Measurements from ENCODE around the gene C8A.
A peak's percentile ranks its signal among the peaks of the same experiment; 100 is the strongest.

C8A gene

DNA sequence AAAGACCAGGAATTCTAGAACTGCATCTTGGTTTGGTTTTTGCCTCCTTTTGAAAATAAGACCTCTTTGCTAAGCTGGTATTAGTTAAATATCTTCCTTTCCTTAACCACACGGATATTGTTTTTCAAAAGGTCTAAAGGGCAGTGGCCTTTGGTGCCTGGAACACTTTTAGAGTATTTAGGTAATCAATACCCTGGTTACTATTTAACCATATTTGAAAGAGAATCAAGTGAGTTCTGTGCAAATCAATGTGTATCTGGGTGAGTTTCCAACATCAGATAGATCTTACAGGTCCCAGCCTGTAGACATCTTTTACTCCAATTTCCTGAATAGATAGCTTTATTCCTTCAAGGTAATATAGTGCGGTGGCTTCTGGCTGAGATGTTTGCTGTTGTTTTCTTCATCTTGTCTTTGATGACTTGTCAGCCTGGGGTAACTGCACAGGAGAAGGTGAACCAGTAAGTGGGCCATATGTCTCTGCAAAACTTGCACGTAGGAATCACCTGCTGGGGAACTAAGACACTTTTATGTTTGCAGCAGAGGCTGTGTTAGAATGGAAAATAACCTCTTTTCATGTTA lies at the start of gene C8A:
TSS of gene C8A (plus strand) at position 277 of the 579 bp plus-strand sequence. CDS start at position 382, 105 bp downstream.
- H3K4me3 Mint-ChIP-seq, result no peak within 1 kb of the TSS
- no peaks in the 10 kb centered on the region for H3K4me1 Mint-ChIP-seq
- H3K36me3 Mint-ChIP-seq (ENCODE audit: insufficient read depth), result no peaks in the 10 kb centered on the region
- peaks cover 17% of the 10 kb centered on the region for H3K27me3 Mint-ChIP-seq
- ATAC-seq (replicated peaks; ENCODE audit: extremely low read depth, poor library complexity, severe bottlenecking) (no peak), DNase-seq (ENCODE audit: low spot score in 2 of 2) (no peak)
- no peak within 1 kb of the TSS for H3K27ac Mint-ChIP-seq (ENCODE audit: low read depth)
- H3K9me3 Mint-ChIP-seq, result no peaks in the 10 kb centered on the region

GRCh38 chr1:56806804-56807203 lies 47.8 kb upstream of the C8A start:
- H3K9me3 Mint-ChIP-seq, result no peaks in the 10 kb centered on the region
- H3K4me3 Mint-ChIP-seq, result no peak overlapping the region
- peaks cover 20% of the 10 kb centered on the region for H3K27me3 Mint-ChIP-seq
- ATAC-seq (replicated peaks; ENCODE audit: extremely low read depth, poor library complexity, severe bottlenecking) (no peak), DNase-seq (ENCODE audit: low spot score in 2 of 2) (no peak)
- H3K36me3 Mint-ChIP-seq (ENCODE audit: insufficient read depth), result no peaks in the 10 kb centered on the region
- no peak overlapping the region for H3K27ac Mint-ChIP-seq (ENCODE audit: low read depth)
- H3K4me1 Mint-ChIP-seq, result no peaks in the 10 kb centered on the region

DNA sequence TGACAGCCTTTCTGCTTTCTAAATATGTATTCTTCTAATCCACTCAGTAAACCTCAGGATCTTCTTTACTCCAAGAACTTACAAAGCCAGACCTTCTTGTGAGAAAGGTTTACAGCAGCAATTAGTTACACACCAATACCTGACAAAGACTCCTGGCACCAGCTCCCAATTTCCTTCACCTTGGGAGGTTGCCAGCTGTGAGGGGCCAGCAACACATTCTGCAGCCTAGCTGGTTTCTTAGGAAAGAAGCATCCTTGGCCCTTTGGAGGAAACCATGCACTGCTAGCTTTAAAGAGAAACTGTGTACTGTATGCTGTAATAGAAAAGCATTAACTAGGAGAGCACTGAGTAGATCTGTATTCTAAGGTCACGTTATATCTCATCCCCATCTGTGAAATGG lies 46.2 kb upstream of the C8A start:
- no peak overlapping the region for H3K4me3 Mint-ChIP-seq
- peaks cover 30% of the 10 kb centered on the region for H3K27me3 Mint-ChIP-seq
- DNase-seq (ENCODE audit: low spot score in 2 of 2), result no peak
- no peak overlapping the region for H3K27ac Mint-ChIP-seq (ENCODE audit: low read depth)
- no peak for ATAC-seq (replicated peaks; ENCODE audit: extremely low read depth, poor library complexity, severe bottlenecking)
- no peaks in the 10 kb centered on the region for H3K4me1 Mint-ChIP-seq
- no peaks in the 10 kb centered on the region for H3K9me3 Mint-ChIP-seq
- H3K36me3 Mint-ChIP-seq (ENCODE audit: insufficient read depth), result no peaks in the 10 kb centered on the region

DNA sequence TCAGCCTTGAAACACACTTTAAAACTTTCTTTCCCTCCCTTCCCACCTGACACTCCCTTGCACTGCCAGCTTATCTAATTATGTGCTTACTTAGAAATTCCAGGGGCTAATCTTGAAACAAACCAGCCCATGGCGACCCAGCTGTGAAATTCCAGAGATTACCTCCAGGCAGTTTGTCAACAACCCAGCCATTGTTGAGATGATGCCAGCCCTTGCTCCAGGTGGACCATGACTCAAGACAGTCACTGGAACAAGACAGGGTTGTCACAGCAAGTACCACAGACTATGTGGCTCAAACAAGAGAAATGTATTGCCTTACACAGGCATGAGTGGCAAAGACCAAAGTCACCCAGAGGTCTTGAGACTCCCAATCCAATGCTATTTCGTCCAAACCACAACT lies 43.3 kb upstream of the C8A start:
- ATAC-seq (replicated peaks; ENCODE audit: extremely low read depth, poor library complexity, severe bottlenecking) (no peak), DNase-seq (ENCODE audit: low spot score in 2 of 2) (no peak)
- Mint-ChIP-seq H3K4me3 (no peak overlapping the region), H3K9me3 (no peaks in the 10 kb centered on the region), H3K36me3 (ENCODE audit: insufficient read depth) (no peaks in the 10 kb centered on the region), H3K27ac (ENCODE audit: low read depth) (no peak overlapping the region), H3K4me1 (no peaks in the 10 kb centered on the region), H3K27me3 (peaks cover 42% of the 10 kb centered on the region)

DNA sequence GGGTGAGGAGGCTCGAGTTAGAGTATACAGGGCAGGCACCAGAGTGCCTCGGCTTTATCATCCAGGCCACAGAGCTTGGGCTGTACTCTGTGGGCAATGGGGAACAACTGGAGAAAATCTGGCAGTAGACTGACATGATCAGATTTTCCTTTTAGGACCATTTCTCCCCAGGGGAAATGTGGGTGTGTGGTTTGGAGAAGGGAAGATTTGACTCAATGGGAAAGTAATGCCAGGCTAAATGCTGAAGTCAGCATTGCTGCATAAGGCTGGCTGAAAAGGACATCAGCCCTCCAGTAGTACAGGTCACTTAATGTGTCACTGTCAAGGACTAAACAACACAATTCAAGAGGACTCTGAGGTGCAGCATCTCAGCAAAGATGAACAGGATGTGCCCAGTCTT lies 40.4 kb upstream of the C8A start:
- no peak for DNase-seq (ENCODE audit: low spot score in 2 of 2)
- no peak for ATAC-seq (replicated peaks; ENCODE audit: extremely low read depth, poor library complexity, severe bottlenecking)
- H3K4me1 Mint-ChIP-seq, result no peaks in the 10 kb centered on the region
- H3K36me3 Mint-ChIP-seq (ENCODE audit: insufficient read depth), result no peaks in the 10 kb centered on the region
- no peak overlapping the region for H3K4me3 Mint-ChIP-seq
- peaks cover 38% of the 10 kb centered on the region for H3K27me3 Mint-ChIP-seq
- H3K27ac Mint-ChIP-seq (ENCODE audit: low read depth), result no peak overlapping the region
- no peaks in the 10 kb centered on the region for H3K9me3 Mint-ChIP-seq

DNA sequence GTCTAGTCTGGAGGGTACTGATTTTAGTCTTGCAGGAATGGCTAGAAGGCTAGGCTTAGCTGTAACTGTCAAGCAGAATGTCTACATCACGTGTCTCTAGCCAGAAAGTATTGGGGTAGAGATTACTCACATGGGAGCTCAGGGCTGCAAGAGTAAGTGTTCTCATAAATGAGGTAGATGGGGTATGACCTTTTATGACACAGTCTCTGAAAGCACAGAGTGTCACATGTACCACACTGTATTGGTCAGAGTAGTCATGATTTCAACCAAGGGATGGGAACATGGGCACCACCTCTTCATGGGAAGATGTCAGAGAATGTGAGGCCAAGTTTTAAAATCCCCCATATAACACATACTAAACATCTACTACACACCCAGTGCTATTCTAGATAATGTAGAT lies 38.3 kb upstream of the C8A start:
- no peaks in the 10 kb centered on the region for H3K4me1 Mint-ChIP-seq
- DNase-seq (ENCODE audit: low spot score in 2 of 2) (no peak), ATAC-seq (replicated peaks; ENCODE audit: extremely low read depth, poor library complexity, severe bottlenecking) (no peak)
- H3K4me3 Mint-ChIP-seq, result no peak overlapping the region
- H3K9me3 Mint-ChIP-seq, result no peaks in the 10 kb centered on the region
- H3K27ac Mint-ChIP-seq (ENCODE audit: low read depth), result no peak overlapping the region
- H3K27me3 Mint-ChIP-seq, result peaks cover 23% of the 10 kb centered on the region
- H3K36me3 Mint-ChIP-seq (ENCODE audit: insufficient read depth), result no peaks in the 10 kb centered on the region

- Mint-ChIP-seq H3K27ac (ENCODE audit: low read depth) (no peak overlapping the region), H3K4me1 (no peaks in the 10 kb centered on the region), H3K36me3 (ENCODE audit: insufficient read depth) (no peaks in the 10 kb centered on the region), H3K4me3 (no peak overlapping the region), H3K27me3 (peaks cover 23% of the 10 kb centered on the region), H3K9me3 (no peaks in the 10 kb centered on the region)
- DNase-seq (ENCODE audit: low spot score in 2 of 2), result no peak
- no peak for ATAC-seq (replicated peaks; ENCODE audit: extremely low read depth, poor library complexity, severe bottlenecking)
Observed at GRCh38 chr1:56816909-56817308, 37.7 kb upstream of the C8A start.

DNA sequence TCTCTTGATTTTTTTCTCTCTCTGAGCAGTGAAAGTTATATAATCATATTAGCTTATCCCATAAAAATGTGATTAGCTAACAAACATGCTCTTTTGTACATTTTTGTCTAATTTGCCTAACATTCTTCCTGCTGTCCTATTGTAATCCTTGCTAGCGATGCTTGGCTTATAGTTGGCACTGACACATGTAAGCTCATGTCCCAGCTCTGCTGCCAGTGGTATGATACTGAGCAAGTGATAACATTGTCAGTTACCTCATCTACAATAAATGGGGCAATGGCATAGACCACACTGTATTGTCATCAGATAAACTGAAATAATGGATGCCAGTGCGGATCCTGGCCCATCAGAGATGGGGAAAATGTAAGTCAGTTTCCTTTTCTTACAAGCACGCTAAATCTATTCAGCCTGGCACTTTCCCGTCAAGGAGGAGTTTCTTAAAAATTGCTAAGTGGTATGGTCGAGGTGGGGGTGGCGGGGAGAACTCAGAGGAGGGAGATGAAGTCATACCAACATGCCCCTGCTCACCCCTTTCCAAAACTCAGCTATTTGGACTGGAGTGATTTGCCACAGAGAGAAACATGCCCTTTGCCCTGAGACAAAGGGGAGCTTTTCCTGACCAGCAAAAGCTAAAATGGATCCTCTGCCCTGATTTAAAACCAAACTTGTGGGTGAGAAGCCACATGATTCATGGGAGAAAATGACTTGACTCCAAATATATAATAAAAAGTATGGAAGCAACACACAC lies 36.7 kb upstream of the C8A start:
- ATAC-seq (replicated peaks; ENCODE audit: extremely low read depth, poor library complexity, severe bottlenecking), result no peak
- DNase-seq (ENCODE audit: low spot score in 2 of 2), result no peak
- Mint-ChIP-seq H3K27me3 (peaks cover 21% of the 10 kb centered on the region), H3K36me3 (ENCODE audit: insufficient read depth) (no peaks in the 10 kb centered on the region), H3K4me1 (no peaks in the 10 kb centered on the region), H3K9me3 (no peaks in the 10 kb centered on the region), H3K27ac (ENCODE audit: low read depth) (no peak overlapping the region), H3K4me3 (no peak overlapping the region)

- Mint-ChIP-seq H3K27me3 (peaks cover 19% of the 10 kb centered on the region), H3K9me3 (no peaks in the 10 kb centered on the region), H3K36me3 (ENCODE audit: insufficient read depth) (no peaks in the 10 kb centered on the region), H3K4me1 (no peaks in the 10 kb centered on the region), H3K27ac (ENCODE audit: low read depth) (no peak within 1 kb of the TSS), H3K4me3 (no peak within 1 kb of the TSS)
- DNase-seq (ENCODE audit: low spot score in 2 of 2) (no peak), ATAC-seq (replicated peaks; ENCODE audit: extremely low read depth, poor library complexity, severe bottlenecking) (no peak)
Observed at GRCh38 chr1:56819387-56819899, 35.2 kb upstream of the C8A start, which contains the start of gene FYB2. Gene FYB2, minus strand, starts transcription at chr1:56819404. Its CDS starts 114 bp downstream, at chr1:56819290.

GRCh38 chr1:56820755-56821461 lies 33.7 kb upstream of the C8A start:
- ATAC-seq (replicated peaks; ENCODE audit: extremely low read depth, poor library complexity, severe bottlenecking) (peak; percentile 19), DNase-seq (ENCODE audit: low spot score in 2 of 2) (peak; percentile 23 to 27)
- no peaks in the 10 kb centered on the region for H3K4me1 Mint-ChIP-seq
- H3K36me3 Mint-ChIP-seq (ENCODE audit: insufficient read depth), result no peaks in the 10 kb centered on the region
- no peak overlapping the region for H3K4me3 Mint-ChIP-seq
- peaks cover 14% of the 10 kb centered on the region for H3K27me3 Mint-ChIP-seq
- H3K27ac Mint-ChIP-seq (ENCODE audit: low read depth), result no peak overlapping the region
- no peaks in the 10 kb centered on the region for H3K9me3 Mint-ChIP-seq

GRCh38 chr1:56821462-56821797 lies 33.2 kb upstream of the C8A start:
- Mint-ChIP-seq H3K4me3 (no peak overlapping the region), H3K27ac (ENCODE audit: low read depth) (no peak overlapping the region), H3K27me3 (peaks cover 19% of the 10 kb centered on the region), H3K36me3 (ENCODE audit: insufficient read depth) (no peaks in the 10 kb centered on the region), H3K9me3 (no peaks in the 10 kb centered on the region), H3K4me1 (no peaks in the 10 kb centered on the region)
- ATAC-seq (replicated peaks; ENCODE audit: extremely low read depth, poor library complexity, severe bottlenecking), result no peak
- no peak for DNase-seq (ENCODE audit: low spot score in 2 of 2)

DNA sequence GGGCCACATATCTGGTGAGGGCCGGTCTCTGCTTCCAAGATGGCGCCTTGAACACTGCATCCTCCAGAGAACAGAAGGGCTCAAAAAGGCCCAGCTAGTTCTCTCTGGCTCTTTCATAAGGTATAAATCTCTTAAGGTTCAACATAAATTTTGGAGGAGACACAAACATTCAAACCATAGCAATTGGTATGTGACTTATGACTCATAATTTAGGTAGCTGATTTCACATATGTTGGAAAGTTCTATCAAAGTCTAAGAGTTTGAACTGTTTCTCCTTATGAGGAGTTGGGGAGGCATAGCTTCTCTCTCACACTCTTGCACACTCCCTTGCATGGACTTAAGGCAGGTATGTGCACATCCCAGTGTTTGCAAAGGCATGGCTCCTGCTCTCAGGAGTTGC lies 30.3 kb upstream of the C8A start:
- H3K27ac Mint-ChIP-seq (ENCODE audit: low read depth), result no peak overlapping the region
- no peak for DNase-seq (ENCODE audit: low spot score in 2 of 2)
- H3K36me3 Mint-ChIP-seq (ENCODE audit: insufficient read depth), result no peaks in the 10 kb centered on the region

GRCh38 chr1:56824938-56825337 lies 29.7 kb upstream of the C8A start:
- H3K27me3 Mint-ChIP-seq, result peaks cover 40% of the 10 kb centered on the region
- no peaks in the 10 kb centered on the region for H3K4me1 Mint-ChIP-seq
- no peak overlapping the region for H3K4me3 Mint-ChIP-seq
- peaks cover 2% of the 10 kb centered on the region for H3K36me3 Mint-ChIP-seq (ENCODE audit: insufficient read depth)
- H3K9me3 Mint-ChIP-seq, result no peaks in the 10 kb centered on the region
- DNase-seq (ENCODE audit: low spot score in 2 of 2) (no peak), ATAC-seq (replicated peaks; ENCODE audit: extremely low read depth, poor library complexity, severe bottlenecking) (no peak)
- H3K27ac Mint-ChIP-seq (ENCODE audit: low read depth), result no peak overlapping the region

More for the DNA sequence above, 30.3 kb upstream of the C8A start:
- H3K9me3 Mint-ChIP-seq, result no peaks in the 10 kb centered on the region
- H3K4me3 Mint-ChIP-seq, result no peak overlapping the region
- peaks cover 36% of the 10 kb centered on the region for H3K27me3 Mint-ChIP-seq
- no peaks in the 10 kb centered on the region for H3K4me1 Mint-ChIP-seq
- no peak for ATAC-seq (replicated peaks; ENCODE audit: extremely low read depth, poor library complexity, severe bottlenecking)

Data from central memory CD8-positive, alpha-beta T cell (primary cell).